ENCODE measurements around the gene OPCML.

Gene OPCML

DNA sequence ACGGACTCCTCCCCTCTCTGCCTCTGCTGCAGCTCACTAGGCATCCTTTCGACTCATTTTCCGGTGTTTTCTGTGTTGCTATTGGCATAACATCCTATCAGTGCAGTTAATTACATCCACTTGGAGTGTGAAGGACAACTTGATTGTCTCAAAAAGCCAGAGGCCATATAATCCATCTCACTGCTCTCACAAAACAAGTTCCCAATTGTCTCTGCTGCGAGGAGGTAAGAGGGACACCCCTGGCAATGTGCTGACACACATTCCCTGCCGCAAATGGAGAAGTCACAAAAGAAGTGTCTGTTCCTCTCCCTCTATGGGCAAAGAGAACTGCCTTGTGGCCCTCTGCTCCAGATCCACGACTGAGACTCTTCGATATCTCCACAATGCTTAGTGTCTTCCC, 618.4 kb downstream of the OPCML start:
- in situ Hi-C loops (cut with HindIII; ENCODE audit: low sequenced_read_pairs) = no loop called here

DNA sequence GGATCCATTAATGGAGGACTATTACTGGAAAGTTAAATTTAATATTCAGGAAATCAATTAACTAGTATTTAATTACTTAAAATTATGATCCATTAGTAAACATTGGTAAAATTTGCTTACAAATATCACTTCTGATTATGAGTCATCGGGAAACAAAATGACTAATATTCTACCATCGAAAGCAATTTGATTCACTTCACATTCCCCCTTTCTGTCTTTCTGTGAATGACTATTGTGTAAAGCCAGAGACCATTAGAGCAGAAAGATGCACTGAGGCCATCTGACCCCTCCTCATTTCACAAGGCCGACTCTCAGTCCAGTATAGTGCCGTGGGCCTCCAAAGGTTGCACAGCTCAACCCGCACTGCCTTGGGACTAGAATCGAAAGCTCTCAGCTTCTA, 619.0 kb downstream of the OPCML start:
- in situ Hi-C loops (cut with HindIII; ENCODE audit: low sequenced_read_pairs) = no loop called here

DNA sequence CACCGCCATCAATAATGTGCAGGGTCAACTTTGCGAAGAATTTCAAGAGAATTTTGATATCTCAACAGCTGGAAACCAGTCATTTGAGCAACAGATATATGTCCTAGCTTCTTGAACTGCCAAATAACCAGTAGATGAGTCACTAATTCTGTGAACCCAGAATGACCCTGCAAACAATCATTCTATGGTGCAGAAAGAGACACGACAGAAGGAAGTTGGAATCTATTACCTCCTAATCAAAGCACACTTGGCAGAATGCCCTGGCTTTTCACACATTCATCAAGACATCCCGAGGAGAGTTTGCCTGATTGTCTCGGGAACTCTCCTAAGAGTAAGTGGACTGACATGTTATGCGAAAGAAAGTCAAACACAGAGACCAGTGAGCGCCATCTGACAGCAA, 621.1 kb downstream of the OPCML start:
- in situ Hi-C loops (cut with HindIII; ENCODE audit: low sequenced_read_pairs) = no loop called here

DNA sequence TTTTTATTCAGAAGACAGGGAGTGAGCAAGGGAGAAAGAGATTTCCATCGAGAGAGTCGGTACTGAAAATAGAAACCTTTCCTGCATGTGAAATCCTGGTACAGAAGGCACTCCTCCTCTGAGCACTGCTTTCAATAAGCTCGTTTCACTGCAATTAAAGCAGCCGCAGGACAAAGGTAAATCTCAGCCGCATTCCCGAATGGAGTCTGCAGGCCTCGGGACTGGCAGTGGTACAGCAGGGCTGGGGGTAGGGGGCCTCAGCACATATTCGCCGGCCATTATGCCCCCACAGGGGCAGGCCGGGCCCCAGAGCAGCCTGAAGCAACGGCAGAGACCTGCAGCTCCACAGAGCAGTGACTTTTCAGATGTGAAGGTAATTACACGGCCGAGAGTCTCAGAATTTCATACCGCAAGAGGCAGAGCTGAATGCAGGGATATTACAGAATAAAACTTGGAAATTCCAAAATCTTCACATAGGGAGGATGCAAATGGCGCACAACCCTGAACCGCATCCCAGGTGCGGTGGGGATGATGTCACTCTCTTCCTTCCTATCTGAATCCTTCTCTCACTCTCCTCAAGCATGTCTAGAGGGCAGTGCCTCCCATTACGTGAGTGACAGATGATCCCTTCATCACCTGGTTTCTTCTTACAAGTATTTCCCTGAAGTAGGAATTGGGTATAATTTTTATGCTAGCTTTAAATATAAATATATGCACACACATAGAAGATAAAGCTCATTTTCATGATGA, 622.1 kb downstream of the OPCML start:
- in situ Hi-C loops (cut with HindIII; ENCODE audit: low sequenced_read_pairs) = no loop called here

DNA sequence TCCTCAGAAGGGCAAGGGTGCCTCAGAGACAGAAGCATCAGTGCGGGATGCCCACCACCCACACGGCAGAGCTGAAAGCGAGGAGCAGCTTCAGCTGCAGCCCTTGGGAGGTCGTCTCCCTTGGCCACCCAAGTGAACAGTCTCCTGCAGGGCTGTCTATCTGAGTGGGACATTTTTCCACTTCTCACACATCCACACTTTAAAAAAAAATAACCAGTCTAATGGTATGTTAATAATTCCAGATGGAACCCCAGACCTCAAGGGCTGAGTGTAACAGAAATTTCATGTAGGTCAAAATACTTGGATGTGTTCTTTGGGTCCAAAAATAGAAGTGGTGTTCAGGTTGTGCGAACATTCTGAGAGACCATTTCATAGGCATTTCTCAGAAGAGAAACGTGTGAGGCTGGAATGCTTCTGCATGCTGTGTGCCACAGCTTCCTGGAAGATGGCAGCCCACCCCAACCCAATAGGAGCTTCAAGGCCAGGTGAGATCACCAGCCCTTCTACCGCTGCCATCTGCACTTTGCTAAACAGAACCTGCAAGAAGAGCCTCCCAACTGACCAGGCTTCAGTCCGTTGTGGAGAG, 623.2 kb downstream of the OPCML start:
- in situ Hi-C loops (cut with HindIII; ENCODE audit: low sequenced_read_pairs) = no loop called here

DNA sequence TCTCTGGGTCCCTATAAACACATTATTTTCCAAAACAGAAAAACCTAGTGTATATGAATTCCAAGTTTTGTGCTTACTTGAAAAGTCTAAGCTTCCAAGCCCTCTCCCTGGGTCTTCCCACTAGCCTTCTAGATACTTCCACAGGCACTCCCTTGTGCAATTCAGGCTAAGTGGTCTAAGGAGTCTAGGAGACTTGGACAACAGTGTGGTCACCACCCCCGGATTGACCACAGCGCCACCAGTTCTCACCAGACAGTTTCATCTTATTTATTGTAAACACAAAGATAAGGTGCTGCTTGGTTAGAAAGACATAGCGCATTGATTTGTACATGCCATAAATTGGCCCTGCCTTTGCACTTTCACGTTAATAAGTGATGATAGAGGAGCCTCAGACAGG, 623.9 kb downstream of the OPCML start:
- in situ Hi-C loops (cut with HindIII; ENCODE audit: low sequenced_read_pairs) = no loop called here

DNA sequence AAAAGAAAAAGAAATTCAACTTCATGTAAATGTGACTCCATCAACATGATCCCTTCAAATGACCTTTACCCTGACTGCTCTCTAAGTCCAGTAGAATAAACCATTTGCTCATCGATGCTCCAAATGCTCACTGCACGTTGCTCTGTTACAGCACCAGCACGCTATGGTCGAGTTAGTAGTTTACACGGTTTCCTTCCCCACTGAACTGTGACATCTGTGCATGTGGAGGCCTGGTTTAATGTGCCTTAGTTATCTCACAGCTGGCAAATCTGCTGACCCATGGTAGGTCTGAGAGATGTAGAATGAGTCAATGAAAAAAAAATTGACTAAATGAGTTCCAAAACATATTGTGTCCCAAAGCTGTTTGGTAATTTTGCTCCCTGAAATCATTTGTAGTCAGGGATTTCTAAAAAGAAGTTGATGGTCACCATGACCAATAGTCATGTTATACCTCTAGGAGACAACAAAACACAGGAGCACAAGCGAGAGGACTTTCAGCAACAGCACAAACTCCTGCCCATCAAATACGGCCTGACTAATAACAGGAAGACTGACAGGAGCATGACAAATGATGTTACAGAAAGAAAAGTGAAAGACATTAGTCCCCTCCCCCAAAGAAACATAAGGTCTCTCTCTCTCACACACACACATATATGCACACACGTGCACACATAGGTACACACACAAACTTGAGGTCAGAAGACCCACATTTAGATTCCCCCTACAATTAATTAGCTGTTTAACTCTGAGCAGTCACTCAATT, 624.5 kb downstream of the OPCML start:
- in situ Hi-C loops (cut with HindIII; ENCODE audit: low sequenced_read_pairs) = no loop called here

DNA sequence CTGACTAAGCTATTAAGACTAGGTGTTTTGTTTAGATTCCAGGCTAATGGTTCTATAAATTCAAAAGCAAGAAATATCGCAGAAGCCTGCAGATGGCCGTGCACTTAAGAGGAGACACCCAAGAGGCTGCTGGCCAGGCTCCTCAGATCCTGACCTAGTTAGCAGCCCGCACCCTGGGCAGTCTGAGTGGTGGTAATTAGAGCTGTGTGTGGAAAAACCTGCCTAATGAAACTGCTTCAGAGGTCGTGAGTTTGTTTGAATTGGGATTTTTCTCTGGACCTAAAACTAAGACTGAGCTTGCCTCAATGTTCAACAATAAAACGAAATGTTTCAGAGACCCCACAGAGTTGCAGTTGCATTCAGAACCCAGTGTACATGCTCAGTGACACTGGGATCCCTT, 627.7 kb downstream of the OPCML start:
- in situ Hi-C loops (cut with HindIII; ENCODE audit: low sequenced_read_pairs) = no loop called here

DNA sequence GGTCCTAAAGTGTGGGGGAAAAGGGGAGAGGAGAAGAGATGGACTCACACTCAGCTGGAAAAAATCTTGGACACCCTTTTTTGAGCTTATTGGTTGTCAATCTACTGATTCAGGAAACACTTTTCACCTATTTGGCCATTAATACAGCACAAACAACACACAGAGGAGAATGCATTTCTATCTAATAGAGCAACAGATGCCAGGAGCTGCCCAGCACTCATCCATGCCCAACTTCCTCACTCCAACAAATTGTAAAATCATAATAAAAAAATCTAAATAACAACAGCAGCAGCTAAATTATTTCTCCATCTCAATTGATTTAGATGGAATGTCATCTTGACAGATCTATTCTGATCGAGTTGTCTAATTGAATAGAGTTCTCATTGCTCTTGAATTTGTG, 628.2 kb downstream of the OPCML start:
- in situ Hi-C loops (cut with HindIII; ENCODE audit: low sequenced_read_pairs) = no loop called here

DNA sequence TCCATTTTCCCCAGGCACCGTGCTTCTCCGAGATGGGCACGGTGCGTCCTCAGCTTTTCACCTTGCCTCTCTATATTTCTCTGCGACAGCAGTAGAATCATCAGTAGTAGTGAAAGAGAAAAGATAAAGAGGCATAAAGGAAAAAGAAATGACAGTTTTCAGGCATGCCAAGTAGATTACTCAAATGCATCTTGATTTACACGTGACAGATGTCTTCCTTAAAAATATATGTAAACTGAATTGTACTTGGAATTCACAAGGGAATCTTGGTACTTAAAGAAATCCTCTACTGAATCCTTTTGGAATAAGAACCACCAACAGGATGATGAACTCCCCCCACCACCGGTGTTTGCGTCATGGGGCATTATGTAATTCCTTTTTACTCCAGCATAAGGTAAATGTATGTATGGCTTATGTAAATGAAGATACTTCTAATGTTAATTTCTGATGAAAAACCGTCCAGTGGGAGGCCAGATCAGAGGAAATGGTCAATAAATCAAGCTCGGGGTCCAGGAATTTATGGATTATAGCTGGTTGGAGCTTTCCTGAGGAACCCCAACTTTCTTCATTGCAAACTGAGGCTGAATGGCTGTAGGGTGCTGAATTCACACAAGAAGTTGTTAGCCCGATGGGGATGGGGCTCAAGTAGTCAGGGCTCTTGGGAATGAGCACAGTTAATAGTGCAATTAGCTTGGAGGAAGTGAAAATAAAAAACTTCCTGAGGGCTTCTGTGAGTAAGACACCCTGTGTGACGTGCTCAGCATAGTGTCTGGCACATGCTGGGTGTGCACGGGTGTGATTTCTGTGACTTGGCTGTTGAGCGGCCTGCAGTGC, 630.4 kb downstream of the OPCML start:
- in situ Hi-C loops (cut with HindIII; ENCODE audit: low sequenced_read_pairs) = no loop called here

DNA sequence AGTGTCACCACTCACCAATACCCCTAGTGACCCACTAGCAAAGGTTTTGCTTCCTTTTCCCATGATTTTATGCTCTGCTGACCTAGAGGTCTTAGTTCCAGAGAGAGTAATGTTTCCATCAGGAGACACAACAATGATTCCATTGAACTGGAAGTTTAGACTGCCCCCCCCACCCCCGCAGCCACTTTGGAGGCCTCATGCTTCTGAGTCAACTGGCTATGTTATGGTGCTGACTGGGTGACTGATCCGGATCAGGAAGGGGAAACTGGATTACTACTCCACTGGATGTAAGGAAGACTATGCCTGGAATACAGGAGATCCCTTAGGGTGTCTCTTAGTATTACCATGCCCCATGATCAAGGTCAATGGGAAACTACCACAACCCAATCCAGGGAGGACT, 633.6 kb downstream of the OPCML start:
- in situ Hi-C loops (cut with HindIII; ENCODE audit: low sequenced_read_pairs) = no loop called here

DNA sequence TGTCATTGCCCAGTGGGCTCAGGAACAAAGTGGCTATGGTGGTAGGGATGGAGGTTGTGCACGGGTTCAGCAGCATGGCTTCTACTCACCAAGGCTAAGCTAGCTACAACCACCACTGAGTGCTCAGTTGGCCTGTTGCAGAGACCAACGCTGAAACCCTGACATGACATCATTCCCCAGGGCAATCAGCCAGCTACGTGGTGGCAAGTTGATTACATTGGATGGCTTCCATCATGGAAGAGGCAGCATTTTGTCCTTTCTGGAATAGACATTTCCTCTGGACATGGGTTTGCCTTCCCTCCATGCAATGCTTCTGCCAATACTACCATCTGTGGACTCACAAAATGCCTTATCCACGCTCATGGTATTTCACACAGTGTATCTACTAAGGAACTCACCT, 634.3 kb downstream of the OPCML start:
- in situ Hi-C loops (cut with HindIII; ENCODE audit: low sequenced_read_pairs) = no loop called here

DNA sequence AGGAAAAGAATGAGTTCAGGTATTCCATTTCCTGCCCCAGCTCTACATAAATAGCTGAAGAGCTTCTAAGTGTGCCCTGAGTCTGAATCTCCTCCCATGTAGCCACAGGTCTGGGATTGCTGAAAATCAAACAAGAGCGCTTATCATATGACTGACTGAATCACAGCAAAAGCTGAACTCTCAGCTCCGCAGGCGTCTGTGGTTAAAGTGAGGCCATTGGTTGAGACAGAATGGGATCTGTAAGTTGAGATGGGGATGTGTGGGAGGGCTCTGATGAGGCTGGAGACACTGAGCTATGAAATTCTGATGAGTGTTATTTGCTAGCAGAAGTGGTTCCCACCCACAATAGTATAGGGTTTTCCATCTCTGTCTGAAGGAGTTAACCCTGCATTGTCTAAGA, 637.0 kb downstream of the OPCML start:
- in situ Hi-C loops (cut with HindIII; ENCODE audit: low sequenced_read_pairs) = no loop called here

DNA sequence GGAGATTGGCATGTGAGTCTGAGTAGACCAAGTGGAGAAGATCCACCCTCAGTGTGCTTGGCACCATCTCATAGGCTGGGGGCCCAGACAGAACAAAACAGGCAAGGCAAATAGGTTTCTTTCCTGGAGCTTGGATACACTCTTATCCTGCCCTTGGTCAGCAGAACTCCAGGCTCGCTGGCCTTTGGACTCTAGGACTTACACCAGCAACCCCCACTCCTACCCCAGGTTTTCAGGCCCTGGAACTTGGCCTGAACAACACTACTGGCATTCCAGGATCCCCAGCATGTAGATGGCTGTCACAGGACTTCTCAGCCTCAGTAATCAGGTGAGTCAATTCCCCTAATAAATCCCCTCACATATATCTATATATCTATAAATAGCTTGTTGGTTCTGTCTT, 637.7 kb downstream of the OPCML start:
- in situ Hi-C loops (cut with HindIII; ENCODE audit: low sequenced_read_pairs) = no loop called here

DNA sequence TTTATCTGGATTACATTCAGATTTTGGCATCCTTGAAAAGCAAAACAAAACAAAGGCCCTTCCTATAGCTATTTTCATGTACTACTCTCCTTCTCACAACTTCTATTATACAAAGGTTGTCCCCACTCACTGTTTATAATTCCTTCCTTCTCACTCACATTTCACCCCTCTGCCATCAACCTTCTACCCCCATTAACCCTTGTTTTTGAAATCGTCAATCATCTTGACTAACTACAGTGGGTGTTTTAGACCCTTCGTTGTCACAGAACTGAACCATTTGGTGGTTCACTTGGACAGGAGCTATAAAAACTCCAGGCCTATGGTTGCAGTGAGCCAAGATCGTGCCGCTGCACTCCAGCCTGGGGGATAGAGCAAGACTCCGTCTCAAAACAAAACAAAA, 639.4 kb downstream of the OPCML start:
- in situ Hi-C loops (cut with HindIII; ENCODE audit: low sequenced_read_pairs) = no loop called here

DNA sequence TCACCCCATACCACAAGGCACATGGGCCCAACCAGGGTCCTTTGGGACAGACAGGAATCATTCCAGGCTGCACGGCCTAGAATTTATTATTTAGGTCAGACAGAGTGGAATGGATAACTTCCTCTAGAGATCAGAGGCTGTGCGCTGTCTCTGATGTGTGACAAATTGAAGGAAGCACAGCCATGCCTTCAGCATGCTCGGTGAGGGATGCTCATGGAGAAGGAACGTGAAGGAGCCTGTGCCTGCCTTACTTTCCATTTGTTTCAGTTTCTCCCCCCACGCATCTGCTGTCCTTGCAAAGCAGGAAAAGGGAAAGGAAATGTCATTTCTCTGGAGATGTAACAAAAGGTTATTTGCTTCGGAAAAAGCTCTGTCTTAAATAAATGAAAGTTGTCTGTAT, 644.1 kb downstream of the OPCML start:
- in situ Hi-C loops (cut with HindIII; ENCODE audit: low sequenced_read_pairs) = no loop called here

DNA sequence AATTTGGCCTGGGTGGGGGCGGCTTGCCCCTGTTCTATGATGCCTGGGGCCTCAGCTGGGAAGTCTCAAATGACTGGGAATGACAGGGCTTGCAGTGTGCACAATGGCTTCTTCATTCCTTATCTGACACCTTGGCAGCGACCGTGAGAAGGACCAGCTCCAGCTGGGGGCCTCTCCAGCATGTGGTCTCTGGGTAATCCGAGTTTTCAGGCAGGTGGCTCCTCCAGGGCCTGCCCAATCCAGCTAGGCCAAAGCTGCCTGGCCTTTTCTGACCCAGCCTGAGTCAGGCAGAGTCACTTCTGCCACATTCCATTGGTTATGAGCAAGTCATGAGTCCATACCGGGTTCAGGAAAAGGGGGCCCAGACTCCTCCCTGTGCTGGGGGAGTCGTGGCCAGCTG, 646.0 kb downstream of the OPCML start:
- in situ Hi-C loops (cut with HindIII; ENCODE audit: low sequenced_read_pairs) = no loop called here

DNA sequence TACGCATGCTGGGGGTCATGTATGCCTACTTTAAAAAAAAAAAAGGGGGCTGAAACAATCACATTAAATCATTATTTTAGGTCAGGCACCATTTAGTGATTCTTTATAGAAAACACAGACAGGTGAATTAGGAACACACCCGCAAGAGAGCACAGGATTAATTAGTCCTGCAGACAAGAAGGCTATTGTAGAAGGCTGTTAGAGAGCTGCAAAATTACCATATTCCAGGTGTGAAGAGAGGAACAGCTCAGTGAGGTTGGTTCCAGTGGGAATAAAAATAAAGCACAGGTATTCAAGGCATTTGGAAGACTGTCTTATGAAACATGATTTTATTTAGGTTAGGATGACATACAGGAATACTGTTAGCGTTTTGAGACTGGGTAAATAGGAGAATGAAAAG, 649.1 kb downstream of the OPCML start:
- in situ Hi-C loops (cut with HindIII; ENCODE audit: low sequenced_read_pairs) = no loop called here

DNA sequence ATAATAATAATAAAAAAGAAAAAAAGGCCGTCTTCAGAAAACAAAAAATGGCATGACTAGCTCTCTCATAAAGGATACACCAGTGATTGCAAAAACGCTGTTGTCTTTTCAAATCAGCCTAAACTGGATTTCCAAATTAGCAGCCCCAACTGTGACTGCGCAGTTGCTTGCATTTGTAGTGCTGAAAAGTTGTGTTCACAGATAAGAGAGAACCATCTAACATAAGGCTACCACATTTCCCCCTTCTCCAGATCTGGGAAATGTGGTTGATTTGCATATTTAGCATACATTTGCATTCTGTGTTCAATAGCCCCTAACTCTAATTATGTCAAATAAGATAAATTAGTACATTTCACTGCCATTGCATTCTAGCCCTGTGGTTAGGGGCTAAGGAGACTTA, 650.7 kb downstream of the OPCML start:
- in situ Hi-C loops (cut with HindIII; ENCODE audit: low sequenced_read_pairs) = no loop called here

DNA sequence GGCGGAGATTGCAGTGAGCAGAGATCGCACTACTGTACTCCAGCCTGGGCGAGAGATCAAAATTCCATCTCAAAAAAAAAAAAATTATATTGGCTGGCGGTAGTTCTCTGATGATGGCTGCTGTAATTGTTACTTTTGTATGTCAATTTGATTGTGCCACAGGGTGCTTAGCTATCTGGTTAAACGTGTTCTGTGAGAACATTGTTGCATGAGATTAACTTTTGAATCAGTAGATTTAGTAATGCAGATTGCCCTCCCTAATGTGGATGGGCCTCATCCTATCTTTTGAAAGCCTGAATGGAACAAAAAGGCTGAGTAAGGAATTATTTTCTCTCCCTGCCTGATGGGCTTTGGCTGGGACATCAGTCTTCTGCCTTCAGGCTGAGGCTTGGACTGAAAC, 654.2 kb downstream of the OPCML start:
- in situ Hi-C loops (cut with HindIII; ENCODE audit: low sequenced_read_pairs) = no loop called here

DNA sequence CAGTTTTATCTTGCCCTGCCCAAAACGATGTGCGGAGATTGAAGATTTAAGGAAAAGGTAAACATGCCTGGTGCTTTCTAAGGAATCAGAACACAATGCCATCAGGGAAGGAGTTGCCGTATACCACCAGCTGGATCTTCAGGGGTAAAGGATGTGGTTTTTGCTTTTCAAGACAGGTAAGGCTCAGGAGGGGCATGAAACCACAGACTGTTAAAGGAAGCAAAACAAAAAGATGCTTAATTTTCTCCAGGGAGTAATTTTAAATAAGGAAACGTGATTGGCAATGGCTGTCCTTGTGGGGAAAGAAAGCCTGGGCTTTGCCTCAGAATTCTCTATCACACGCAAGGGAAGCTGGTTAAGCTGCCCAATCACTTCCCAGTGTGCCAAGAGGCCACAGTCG, 655.6 kb downstream of the OPCML start:
- in situ Hi-C loops (cut with HindIII; ENCODE audit: low sequenced_read_pairs) = no loop called here

All from endothelial cell of hepatic sinusoid (primary cell).